DOHH2 (cell line): ENCODE data around the gene EPG5.

Experiments used
- EZH2phosphoT487 ChIP-seq: fragments of 200-600 bp; sonication (generic); IDR thresholded peaks from 2 replicates; pipeline ENCODE4 v1.6.1; 2017; ENCODE audit warnings: borderline replicate concordance, mild to moderate bottlenecking, antibody characterized with exemption, low read length, moderate library complexity, mixed read lengths
- TF ChIP-seq, protein P1 (sequence below): fragments of 200-600 bp; sonication (generic); IDR thresholded peaks from one replicate; pipeline ENCODE4 v1.5.1; 2014; ENCODE audit warnings: antibody characterized with exemption, mild to moderate bottlenecking, low read depth, low read length; ENCODE audit not compliant: poor library complexity, severe bottlenecking

DNA sequence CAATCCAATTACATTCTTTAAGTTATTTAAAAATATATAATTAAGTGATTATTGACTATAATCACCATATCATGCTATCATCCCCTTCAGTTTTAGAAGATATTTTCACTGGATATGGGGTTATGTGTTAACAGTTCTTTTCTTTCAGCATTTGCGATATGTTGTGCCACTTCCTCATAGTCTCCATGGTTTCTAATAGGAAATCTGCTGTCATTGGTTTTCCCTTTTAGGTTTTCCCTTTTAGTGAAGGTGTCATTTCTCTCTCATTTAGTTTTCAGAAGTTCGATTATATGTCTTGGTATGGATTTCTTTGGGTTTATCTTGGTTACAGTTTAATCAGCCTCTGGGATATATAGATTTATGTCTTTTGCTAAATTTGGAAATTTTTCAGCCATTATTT lies 34.8 kb upstream of the EPG5 start:
- TF ChIP-seq, protein P1, sequence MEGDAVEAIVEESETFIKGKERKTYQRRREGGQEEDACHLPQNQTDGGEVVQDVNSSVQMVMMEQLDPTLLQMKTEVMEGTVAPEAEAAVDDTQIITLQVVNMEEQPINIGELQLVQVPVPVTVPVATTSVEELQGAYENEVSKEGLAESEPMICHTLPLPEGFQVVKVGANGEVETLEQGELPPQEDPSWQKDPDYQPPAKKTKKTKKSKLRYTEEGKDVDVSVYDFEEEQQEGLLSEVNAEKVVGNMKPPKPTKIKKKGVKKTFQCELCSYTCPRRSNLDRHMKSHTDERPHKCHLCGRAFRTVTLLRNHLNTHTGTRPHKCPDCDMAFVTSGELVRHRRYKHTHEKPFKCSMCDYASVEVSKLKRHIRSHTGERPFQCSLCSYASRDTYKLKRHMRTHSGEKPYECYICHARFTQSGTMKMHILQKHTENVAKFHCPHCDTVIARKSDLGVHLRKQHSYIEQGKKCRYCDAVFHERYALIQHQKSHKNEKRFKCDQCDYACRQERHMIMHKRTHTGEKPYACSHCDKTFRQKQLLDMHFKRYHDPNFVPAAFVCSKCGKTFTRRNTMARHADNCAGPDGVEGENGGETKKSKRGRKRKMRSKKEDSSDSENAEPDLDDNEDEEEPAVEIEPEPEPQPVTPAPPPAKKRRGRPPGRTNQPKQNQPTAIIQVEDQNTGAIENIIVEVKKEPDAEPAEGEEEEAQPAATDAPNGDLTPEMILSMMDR, result no peak
- TF ChIP-seq EZH2phosphoT487, result no peak
